Measurements from ENCODE around the gene METRN. TPM values are rescaled to one million over a fixed set of nuclear protein-coding genes. Genes with fewer than 3 reads are reported as not detected.

METRN gene
- total and polyA plus RNA-seq, 8 donors, result 9.3 to 57.3 (median 15.4) TPM

DNA sequence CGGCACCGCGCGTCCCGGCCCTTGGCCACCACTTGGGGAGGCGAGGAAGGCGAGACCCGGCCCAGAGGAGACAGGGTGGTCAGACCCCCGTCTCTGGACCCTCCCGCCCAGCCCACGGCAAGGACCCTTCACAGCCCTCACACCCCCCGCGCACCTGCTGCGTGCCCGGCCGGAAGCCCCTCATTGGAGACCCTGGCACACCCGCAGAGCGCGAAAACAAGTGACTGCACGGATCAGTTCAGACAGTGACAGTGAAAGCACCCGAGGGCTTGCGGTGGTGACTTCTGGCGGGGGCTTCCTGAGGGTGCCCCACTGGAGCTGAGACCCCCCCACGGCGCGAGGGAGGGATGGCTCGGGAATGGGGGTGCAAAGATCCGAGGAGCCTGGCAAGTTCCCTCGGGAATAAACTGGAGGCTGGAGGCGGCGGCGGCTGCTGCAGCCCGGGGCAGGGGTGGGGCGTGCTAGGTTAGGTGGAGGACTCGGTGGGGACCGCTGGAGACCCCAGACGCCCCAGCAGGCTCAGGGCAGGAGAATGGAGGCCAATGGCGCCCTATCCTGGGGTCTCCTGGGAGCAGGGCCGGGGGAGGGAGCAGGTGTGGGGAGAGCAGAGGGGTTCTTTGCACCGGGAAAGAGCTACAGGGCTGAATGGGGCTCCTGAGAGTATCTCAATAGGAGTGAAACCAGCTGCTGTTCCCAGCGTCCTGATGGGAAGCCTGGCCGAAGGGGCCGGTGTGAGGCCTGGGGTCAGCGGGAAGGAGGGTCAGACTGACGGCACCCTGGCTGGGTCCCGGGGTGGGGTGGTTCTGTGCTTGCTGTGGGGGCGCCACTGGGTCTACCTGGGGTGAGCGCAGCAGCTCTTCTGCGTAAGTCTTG lies 8.5 kb upstream of the METRN start:
- intact Hi-C loops (cut with DNase I), result no loop called here
- Histone ChIP-seq H3K9me3 (no peaks in the 10 kb centered on the region), H3K27me3 (peaks cover 64 to 99% of the 10 kb centered on the region in 2 donors), H3K36me3 (no peaks in the 10 kb centered on the region), H3K4me1 (no peaks in the 10 kb centered on the region), H3K4me3 (no peak overlapping the region), H3K27ac (no peak overlapping the region)
- ATAC-seq (no peak), DNase-seq (no peak)
- TF ChIP-seq, protein P1, sequence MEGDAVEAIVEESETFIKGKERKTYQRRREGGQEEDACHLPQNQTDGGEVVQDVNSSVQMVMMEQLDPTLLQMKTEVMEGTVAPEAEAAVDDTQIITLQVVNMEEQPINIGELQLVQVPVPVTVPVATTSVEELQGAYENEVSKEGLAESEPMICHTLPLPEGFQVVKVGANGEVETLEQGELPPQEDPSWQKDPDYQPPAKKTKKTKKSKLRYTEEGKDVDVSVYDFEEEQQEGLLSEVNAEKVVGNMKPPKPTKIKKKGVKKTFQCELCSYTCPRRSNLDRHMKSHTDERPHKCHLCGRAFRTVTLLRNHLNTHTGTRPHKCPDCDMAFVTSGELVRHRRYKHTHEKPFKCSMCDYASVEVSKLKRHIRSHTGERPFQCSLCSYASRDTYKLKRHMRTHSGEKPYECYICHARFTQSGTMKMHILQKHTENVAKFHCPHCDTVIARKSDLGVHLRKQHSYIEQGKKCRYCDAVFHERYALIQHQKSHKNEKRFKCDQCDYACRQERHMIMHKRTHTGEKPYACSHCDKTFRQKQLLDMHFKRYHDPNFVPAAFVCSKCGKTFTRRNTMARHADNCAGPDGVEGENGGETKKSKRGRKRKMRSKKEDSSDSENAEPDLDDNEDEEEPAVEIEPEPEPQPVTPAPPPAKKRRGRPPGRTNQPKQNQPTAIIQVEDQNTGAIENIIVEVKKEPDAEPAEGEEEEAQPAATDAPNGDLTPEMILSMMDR (IDR thresholded peaks at IDR 0.05), result no peak

DNA sequence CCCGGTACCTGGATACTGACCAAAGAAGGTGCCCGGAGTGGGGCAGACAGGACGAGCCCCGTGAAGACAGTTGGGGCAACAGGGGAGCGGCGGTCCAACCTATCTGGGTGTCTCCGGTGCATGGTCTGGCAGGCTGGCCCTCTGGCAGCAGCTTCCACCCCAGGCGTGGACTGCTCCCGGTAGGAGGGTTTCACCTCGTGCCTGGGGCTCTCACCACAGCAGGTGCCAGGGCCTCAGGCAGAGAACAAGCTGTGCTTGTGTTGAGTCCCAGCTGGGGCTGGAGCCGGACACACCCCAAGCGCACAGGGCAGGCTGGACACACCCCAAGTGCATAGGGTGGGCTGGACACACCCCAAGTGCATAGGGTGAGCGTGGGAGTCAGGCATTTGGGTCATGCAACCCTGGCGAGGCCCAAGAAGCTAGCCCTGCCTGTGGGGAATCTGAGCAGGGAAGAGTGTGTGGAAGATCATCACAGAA lies 7.8 kb upstream of the METRN start:
- intact Hi-C loops (cut with DNase I), result no loop called here
- Histone ChIP-seq H3K27me3 (peaks cover 57 to 99% of the 10 kb centered on the region in 2 donors), H3K27ac (no peak overlapping the region), H3K9me3 (no peaks in the 10 kb centered on the region), H3K4me1 (peaks cover 0 to 6% of the 10 kb centered on the region in 2 donors), H3K4me3 (no peak overlapping the region), H3K36me3 (no peaks in the 10 kb centered on the region)
- DNase-seq, result no peak
- TF ChIP-seq, protein P1 (IDR thresholded peaks at IDR 0.05), result no peak
- ATAC-seq, result no peak

DNA sequence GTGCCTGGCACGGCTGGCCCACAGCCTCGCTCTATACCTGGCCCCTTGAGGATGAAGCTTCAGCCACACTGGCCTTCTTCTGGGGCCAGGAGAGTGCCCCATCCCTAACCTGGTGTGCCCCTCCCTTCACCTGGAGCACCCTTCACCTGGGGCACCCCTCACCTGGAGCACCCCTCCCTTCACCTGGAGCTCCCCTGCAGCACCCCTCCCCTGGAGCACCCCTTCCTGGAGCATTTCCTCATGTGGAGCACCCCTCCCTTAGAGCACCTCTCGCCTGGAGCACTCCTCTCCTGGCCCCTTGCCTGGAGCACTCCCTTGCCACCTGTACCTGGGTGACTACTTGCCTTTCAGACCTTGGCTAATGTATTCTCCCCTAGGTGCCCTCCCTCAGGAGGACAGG lies 6.9 kb upstream of the METRN start:
- DNase-seq, result no peak
- TF ChIP-seq, protein P1 (IDR thresholded peaks at IDR 0.05), result no peak
- peaks cover 0 to 11% of the 10 kb centered on the region in 2 donors for H3K4me1 ChIP-seq
- no peak for ATAC-seq
- H3K36me3 ChIP-seq, result no peaks in the 10 kb centered on the region
- H3K27ac ChIP-seq, result no peak overlapping the region
- intact Hi-C loops (cut with DNase I), result no loop called here
- H3K27me3 ChIP-seq, result peaks cover 48 to 96% of the 10 kb centered on the region in 2 donors
- no peak overlapping the region for H3K4me3 ChIP-seq
- no peaks in the 10 kb centered on the region for H3K9me3 ChIP-seq

DNA sequence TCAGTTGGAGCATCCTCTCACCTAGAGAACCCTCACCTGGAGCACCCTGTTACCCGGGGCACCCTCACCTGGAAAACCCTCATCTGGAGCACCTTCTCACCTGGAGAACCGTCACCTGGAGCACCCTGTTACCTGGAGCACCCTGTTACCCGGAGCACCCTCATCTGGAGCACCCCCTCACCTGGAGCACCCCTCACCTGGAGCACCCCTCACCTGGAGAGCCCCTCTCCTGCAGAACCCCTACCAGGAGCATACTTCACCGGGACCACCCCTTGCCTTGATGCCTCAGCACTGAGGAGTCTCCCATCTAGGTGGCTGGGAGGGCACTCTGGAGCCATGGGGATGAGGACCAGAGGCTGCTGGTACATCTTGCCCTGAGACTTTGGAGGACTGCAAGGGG lies 6.0 kb upstream of the METRN start:
- Histone ChIP-seq H3K27me3 (peaks cover 38 to 94% of the 10 kb centered on the region in 2 donors), H3K9me3 (no peaks in the 10 kb centered on the region), H3K4me3 (no peak overlapping the region), H3K4me1 (peaks cover 0 to 12% of the 10 kb centered on the region in 2 donors), H3K36me3 (no peaks in the 10 kb centered on the region), H3K27ac (no peak overlapping the region)
- ATAC-seq (no peak), DNase-seq (no peak)
- intact Hi-C loops (cut with DNase I), result no loop called here
- TF ChIP-seq, protein P1 (IDR thresholded peaks at IDR 0.05), result no peak

Data from left lung (tissue), 10 donors.